Astrocyte of the cerebellum (primary cell): ENCODE data around the gene GNG2.

Experiments used
- DNase-seq: peaks from one replicate; pipeline ENCODE4 v3.0.0-alpha.2; 2011; ENCODE audit warnings: low read depth
- H3K4me3 ChIP-seq: 2 replicates; pipeline ENCODE4 v1.5.1; 2011; ENCODE audit warnings: mild to moderate bottlenecking, low read depth, low read length, moderate library complexity
- CTCF ChIP-seq: IDR thresholded peaks from 2 replicates; pipeline ENCODE4 v1.5.1; 2012; ENCODE audit warnings: low read length, low read depth, moderate library complexity, mild to moderate bottlenecking; ENCODE audit errors: missing control alignments
- in situ Hi-C: cut with HindIII; loops from 2 replicates; pipeline ENCODE4 v1.10.0; 2017; ENCODE audit warnings: low sequenced_read_pairs

GNG2 gene

DNA sequence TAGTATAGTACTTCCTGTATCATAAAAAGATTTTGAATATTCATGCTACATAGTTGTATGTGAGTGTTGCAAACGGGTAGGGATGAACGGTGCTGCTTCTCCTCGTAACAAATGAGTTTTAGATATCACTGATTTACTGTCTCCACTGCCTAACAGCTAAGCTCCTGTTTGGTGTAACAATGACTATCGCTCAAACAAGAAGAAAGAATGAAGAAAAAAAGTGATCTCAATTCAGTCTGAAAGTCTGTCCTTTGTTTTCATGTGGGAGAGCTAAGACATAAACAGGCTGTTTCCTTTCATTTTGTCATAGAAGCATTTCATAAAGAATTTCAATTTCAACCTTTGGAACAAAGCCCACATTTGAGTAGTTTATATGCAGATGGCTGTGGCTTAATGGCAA, 102.9 kb downstream of the GNG2 start:
- no peak overlapping the region for H3K4me3 ChIP-seq
- in situ Hi-C loops: no loop called here
- no peak for TF ChIP-seq CTCF
- no peak for DNase-seq

DNA sequence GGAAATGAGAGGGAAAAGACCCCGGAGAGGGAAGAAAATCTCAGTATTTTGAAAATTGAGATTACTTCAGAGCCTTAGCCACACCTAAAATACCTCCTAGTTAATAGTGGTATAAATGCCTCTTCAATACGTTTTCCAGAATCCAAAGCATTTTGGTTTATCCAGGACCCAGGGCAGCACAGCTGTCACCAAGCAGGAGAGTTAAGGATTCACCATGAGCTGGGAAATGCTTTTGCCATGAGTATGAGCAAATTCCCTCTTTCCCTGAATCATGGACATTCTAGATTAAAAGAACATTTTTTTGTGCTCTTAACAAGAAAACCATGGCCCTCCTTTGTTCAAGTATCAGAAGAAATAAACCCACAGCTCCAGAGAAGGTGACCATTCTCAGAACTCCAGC, 107.1 kb downstream of the GNG2 start:
- no peak for TF ChIP-seq CTCF
- no peak for DNase-seq
- in situ Hi-C loops: no loop called here
- no peak overlapping the region for H3K4me3 ChIP-seq

GRCh38 chr14:51969852-51970540, 109.6 kb downstream of the GNG2 start:
- no peak for TF ChIP-seq CTCF
- no peak for DNase-seq
- H3K4me3 ChIP-seq: no peak overlapping the region
- in situ Hi-C loops: no loop called here

- TF ChIP-seq CTCF: no peak
- no peak for DNase-seq
- in situ Hi-C loops: no loop called here
Observed at GRCh38 chr14:51972566-51972965, 112.2 kb downstream of the GNG2 start.

DNA sequence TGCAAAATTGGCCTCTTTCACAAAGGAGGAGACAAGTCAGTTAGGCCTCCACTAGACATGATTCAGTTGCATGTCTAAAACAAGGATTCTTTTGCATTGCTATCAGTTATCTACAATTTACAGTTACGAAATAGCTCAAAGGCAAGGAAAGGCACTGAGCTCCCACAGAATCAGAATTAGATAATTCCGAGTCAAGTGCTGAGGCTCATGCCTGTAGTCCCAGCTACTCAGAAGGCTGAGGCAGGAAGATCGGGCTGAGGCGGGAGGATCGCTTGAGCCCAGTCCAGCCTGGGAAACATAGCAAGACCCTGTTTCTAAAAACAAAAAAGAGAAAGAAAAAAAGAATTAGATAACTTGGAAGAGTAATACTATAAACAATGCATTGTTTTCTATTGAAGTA, 116.7 kb downstream of the GNG2 start:
- no peak for TF ChIP-seq CTCF
- DNase-seq: no peak
- no peak overlapping the region for H3K4me3 ChIP-seq
- in situ Hi-C loops: no loop called here

More at GRCh38 chr14:51972566-51972965, 112.2 kb downstream of the GNG2 start:
- H3K4me3 ChIP-seq: no peak overlapping the region

DNA sequence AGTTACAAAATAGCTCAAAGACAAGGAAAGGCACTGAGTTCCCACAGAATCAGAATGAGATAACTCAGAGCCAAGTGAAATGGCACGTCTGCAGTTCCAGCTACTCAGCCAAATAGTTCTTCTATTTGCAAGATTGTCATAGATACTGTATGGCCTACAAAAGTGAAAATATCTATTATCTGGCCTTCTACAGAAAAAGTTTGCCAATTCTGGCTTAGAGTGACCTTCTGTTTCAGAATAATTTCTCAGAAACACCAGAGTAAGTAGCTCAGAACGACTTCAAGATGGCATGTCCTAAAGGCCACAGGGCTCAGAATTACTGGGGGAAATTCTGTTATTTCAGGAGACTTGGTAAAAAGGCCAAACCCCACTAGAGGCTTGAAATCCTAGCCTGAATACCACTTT, 118.3 kb downstream of the GNG2 start:
- no peak overlapping the region for H3K4me3 ChIP-seq
- no peak for TF ChIP-seq CTCF
- in situ Hi-C loops: no loop called here
- no peak for DNase-seq
